ENCODE results near the gene TBC1D2.

Gene TBC1D2

DNA sequence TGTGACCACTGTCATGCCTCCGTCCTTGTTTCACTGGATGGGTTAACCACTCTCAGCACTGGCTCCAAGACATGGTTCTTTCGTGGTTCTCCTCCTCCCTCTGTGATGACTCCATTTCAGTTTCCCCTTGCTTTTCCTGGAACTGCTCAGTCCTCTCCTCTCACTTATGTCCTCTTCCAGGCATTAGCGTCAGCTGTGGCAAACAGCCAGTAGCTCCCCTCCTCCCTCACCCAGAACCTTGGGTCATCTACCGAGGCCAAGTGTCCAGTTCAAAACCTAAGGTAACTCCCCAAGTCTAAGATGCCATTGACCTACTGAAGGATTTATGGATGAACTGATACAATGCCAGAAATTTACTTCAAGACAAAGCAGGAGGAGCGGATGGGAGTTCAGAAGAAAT is 53.2 kb downstream of the TBC1D2 start:
- DNase-seq (ENCODE audit: low spot score): no peak
- ChIA-PET POLR2A (ENCODE audit: low non-redundant PET) (no interaction called here), CTCF (interaction anchor here (0.6 to 0.7 kb wide), 2 partner anchors 10 to 61 kb away, joined by 3 to 4 read pairs; partner anchors contain the start of gene CORO2A)
- TF ChIP-seq, protein P1, sequence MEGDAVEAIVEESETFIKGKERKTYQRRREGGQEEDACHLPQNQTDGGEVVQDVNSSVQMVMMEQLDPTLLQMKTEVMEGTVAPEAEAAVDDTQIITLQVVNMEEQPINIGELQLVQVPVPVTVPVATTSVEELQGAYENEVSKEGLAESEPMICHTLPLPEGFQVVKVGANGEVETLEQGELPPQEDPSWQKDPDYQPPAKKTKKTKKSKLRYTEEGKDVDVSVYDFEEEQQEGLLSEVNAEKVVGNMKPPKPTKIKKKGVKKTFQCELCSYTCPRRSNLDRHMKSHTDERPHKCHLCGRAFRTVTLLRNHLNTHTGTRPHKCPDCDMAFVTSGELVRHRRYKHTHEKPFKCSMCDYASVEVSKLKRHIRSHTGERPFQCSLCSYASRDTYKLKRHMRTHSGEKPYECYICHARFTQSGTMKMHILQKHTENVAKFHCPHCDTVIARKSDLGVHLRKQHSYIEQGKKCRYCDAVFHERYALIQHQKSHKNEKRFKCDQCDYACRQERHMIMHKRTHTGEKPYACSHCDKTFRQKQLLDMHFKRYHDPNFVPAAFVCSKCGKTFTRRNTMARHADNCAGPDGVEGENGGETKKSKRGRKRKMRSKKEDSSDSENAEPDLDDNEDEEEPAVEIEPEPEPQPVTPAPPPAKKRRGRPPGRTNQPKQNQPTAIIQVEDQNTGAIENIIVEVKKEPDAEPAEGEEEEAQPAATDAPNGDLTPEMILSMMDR (conservative IDR thresholded peaks at IDR 0.05; ENCODE audit: low read depth): no peak
- H3K27ac ChIP-seq: peak overlapping the region; percentile 52

DNA sequence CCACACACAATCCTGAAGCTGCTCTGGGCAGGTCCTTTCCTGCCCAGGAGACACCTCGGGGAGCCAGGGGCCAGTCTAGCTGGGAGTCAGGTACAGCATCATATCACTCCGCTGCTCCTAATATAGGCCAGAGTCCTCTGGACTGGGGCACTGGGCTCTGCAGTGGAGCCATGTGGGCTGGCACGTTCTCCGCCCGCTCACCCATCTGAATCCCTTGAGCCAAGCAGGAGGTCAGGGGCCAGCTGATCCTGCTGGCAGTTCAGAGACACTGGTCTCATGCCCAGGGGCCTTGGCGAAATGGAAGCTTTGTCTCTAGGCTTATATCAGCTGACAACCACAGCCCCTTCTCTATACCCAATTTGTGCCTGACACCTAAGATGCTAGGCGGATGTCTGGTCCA is 53.7 kb downstream of the TBC1D2 start:
- CTCF ChIA-PET: interaction anchor here (0.6 kb wide), 1 partner anchor 8 kb away, joined by 3 read pairs; no protein-coding TSS in a partner anchor
- TF ChIP-seq, protein P1 (conservative IDR thresholded peaks at IDR 0.05; ENCODE audit: low read depth): no peak
- POLR2A ChIA-PET (ENCODE audit: low non-redundant PET): no interaction called here
- DNase-seq (ENCODE audit: low spot score): no peak
- peak overlapping the region; percentile 52 for H3K27ac ChIP-seq

DNA sequence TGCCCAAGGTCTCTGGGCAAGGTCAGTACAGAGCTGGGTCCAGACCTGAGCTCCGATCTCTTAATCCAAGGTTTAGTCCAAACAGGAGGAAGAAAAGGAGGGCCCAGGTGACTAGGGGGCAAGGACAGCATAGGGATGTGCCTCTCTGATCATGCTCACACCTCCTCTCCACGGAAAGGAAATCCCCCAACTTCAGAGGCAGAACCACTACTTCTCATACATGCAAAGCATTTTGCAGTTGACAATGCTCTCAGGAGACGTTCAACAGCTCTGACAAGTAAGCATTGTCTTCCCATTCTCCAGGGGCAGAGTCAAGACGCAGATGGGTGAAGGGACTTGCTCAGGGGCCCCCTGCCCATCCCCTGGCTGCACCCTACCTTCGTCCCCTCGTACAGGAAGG is 54.3 kb downstream of the TBC1D2 start:
- TF ChIP-seq, protein P1 (conservative IDR thresholded peaks at IDR 0.05; ENCODE audit: low read depth): no peak
- peak overlapping the region; percentile 52 for H3K27ac ChIP-seq
- CTCF ChIA-PET: interaction anchor here (0.7 kb wide), 1 partner anchor 51 kb away, joined by 7 read pairs; no protein-coding TSS in a partner anchor
- POLR2A ChIA-PET (ENCODE audit: low non-redundant PET): no interaction called here
- no peak for DNase-seq (ENCODE audit: low spot score)

DNA sequence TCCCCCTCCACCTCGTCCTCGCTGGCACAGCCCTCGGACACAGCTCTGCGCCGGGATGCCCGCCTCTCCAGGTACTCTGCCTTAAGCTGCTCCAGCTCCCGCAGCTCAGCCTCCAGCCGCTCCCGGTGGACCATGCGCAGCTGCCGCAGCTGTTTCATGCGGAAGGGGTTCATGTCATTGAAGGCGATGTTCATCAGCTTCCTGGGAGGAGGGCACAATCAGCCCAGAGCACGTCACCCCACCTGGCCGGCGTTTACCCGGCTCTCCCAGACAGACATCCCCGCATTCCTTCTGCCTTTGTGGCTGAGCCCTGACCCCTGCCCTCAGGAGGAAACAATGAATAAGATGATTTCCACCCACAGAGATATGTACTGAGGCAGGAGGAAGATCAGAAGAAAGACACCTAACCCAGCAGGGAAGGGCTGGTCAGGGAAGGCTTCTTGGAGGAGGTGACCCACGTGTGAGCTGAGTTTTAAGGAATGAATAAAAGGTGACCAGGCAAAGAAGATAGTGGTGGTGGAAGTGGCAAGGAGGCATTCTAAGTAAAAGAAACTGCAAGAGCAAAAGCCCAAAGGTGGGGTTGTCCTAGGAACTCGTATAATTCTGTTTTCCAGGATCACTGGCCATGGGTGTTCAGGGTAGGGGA is 55.9 kb downstream of the TBC1D2 start:
- TF ChIP-seq, protein P1 (conservative IDR thresholded peaks at IDR 0.05; ENCODE audit: low read depth): no peak
- ChIA-PET POLR2A (ENCODE audit: low non-redundant PET) (no interaction called here), CTCF (interaction anchor here (0.9 to 1.1 kb wide), 2 partner anchors 12 to 65 kb away, joined by 4 read pairs; no protein-coding TSS in a partner anchor)
- H3K27ac ChIP-seq: peak overlapping the region; percentile 91
- DNase-seq (ENCODE audit: low spot score): no peak

DNA sequence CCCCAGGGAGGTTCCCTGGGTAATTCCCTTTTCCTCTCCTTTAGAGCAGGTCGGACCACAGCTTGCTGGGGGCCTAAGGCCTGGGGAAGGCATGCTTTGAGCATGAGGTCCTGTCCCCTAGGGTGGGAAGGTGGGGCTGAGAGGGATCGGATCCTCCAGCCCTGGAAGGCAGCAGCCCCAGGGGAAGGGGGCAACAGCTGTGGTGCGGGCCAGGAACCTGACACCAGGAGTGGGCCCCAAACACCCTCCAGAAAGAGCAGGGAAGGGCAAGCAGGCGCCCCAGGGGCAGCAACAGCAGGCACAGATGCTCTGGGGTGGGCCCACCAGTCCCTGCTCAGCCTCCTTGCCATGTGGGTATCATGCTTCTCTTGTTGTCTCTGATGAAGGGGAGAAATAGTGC is 59.8 kb downstream of the TBC1D2 start:
- peak overlapping the region; percentile 91 for H3K27ac ChIP-seq
- TF ChIP-seq, protein P1 (conservative IDR thresholded peaks at IDR 0.05; ENCODE audit: low read depth): no peak
- DNase-seq (ENCODE audit: low spot score): no peak
- ChIA-PET POLR2A (ENCODE audit: low non-redundant PET) (interaction anchor here (0.7 kb wide), 1 partner anchor 34 kb away, joined by 5 read pairs; no protein-coding TSS in a partner anchor), CTCF (interaction anchor here (0.6 kb wide), 1 partner anchor 208 kb away, joined by 3 read pairs; no protein-coding TSS in a partner anchor)

DNA sequence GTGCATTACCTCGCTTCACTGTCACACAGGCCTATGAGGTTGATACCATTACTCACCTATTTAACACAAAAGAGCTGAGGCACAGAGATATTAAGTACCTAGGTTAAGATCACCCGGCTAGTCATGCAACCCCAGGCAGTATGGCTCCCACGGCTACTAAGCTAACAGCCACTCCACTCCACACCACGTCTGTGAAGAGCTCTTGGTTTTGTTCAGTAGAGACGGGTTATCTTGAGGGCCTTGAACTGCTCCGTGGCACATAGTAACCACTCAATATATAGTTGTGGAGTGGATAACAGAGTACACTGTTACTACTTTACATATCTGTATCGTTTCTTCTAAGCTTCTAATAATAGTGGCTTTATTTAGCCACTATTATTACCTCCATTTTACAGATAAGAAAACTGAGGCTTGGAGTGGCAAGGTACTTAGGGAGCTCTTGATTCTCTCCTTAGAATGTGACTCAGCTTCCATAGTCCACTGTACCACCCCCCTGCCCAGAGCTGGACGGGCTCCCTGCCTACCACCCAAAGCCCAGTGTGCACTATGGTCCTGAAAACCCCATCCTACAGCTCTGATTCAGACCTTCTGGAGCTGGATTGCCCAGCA is 62.0 kb downstream of the TBC1D2 start:
- TF ChIP-seq, protein P1 (conservative IDR thresholded peaks at IDR 0.05; ENCODE audit: low read depth): no peak
- DNase-seq (ENCODE audit: low spot score): no peak
- CTCF ChIA-PET: interaction anchor here (0.6 to 2.4 kb wide), 6 partner anchors 8 to 75 kb away, joined by 3 to 8 read pairs (median 4); no protein-coding TSS in a partner anchor
- POLR2A ChIA-PET (ENCODE audit: low non-redundant PET): interaction anchor here (1.9 kb wide), 1 partner anchor 62 kb away, joined by 7 read pairs; the partner anchor contains the start of gene TBC1D2
- H3K27ac ChIP-seq: peak overlapping the region; percentile 91

All from RWPE1 (cell line).